COLO829 (cell line): ENCODE data around the gene ZBTB34.
"Not testable (repeated sequence)": the region's sequence is repeated elsewhere in the genome, so short reads cannot be mapped to it uniquely, and the experiment has no call there.

Experiments
- DNase-seq: peaks from one replicate; pipeline ENCODE4 v3.0.0; 2012; ENCODE audit warnings: low spot score

The ZBTB34 gene

GRCh38 chr9:126860077-126860756 lies at the start of gene ZBTB34:
Gene ZBTB34, plus strand, starts transcription at chr9:126860639. Its CDS starts 18,761 bp downstream, at chr9:126879400.
- peak; percentile 17 for DNase-seq

GRCh38 chr9:126813072-126813471 lies 47.4 kb upstream of the ZBTB34 start:
- no peak for DNase-seq

GRCh38 chr9:126814091-126814490 lies 46.3 kb upstream of the ZBTB34 start:
- no peak for DNase-seq

- not testable (repeated sequence) for DNase-seq
These were observed 42.8 kb upstream of the ZBTB34 start for GRCh38 chr9:126817615-126818014.

GRCh38 chr9:126818482-126818881 lies 42.0 kb upstream of the ZBTB34 start:
- no peak for DNase-seq

- no peak for DNase-seq
These were observed 41.0 kb upstream of the ZBTB34 start for GRCh38 chr9:126819482-126819881.

GRCh38 chr9:126822278-126822677 lies 38.2 kb upstream of the ZBTB34 start:
- DNase-seq = no peak

GRCh38 chr9:126822873-126823272 lies 37.6 kb upstream of the ZBTB34 start:
- DNase-seq = no peak

GRCh38 chr9:126824052-126824451 lies 36.4 kb upstream of the ZBTB34 start:
- DNase-seq = not testable (repeated sequence)

GRCh38 chr9:126827227-126827626 lies 33.2 kb upstream of the ZBTB34 start:
- no peak for DNase-seq

- DNase-seq = no peak
These were observed 31.4 kb upstream of the ZBTB34 start for GRCh38 chr9:126829035-126829434.

- DNase-seq = no peak
These were observed 29.6 kb upstream of the ZBTB34 start for GRCh38 chr9:126830827-126831226.

GRCh38 chr9:126832440-126832839 lies 28.0 kb upstream of the ZBTB34 start:
- DNase-seq = no peak

GRCh38 chr9:126833020-126833419 lies 27.4 kb upstream of the ZBTB34 start:
- DNase-seq = no peak

GRCh38 chr9:126833710-126834345 lies 26.6 kb upstream of the ZBTB34 start:
- DNase-seq = no peak

- DNase-seq = no peak
These were observed 25.8 kb upstream of the ZBTB34 start for GRCh38 chr9:126834672-126835071.

GRCh38 chr9:126836216-126836615 lies 24.2 kb upstream of the ZBTB34 start:
- no peak for DNase-seq

- no peak for DNase-seq
These were observed 22.2 kb upstream of the ZBTB34 start for GRCh38 chr9:126838055-126838811.

- DNase-seq = no peak
These were observed 21.5 kb upstream of the ZBTB34 start for GRCh38 chr9:126838895-126839294.

- DNase-seq = no peak
These were observed 21.1 kb upstream of the ZBTB34 start for GRCh38 chr9:126839301-126839700.

GRCh38 chr9:126842220-126842842 lies 18.1 kb upstream of the ZBTB34 start:
- no peak for DNase-seq

GRCh38 chr9:126842977-126843799 lies 17.3 kb upstream of the ZBTB34 start:
- DNase-seq = peak; percentile 54
